PFSK-1 (cell line): ENCODE results near the gene TTC12.

Experiments used
- FOXP2 ChIP-seq: optimal IDR thresholded peaks from 2 replicates; pipeline ENCODE3; 2011; ENCODE audit warnings: borderline replicate concordance, control low read depth, inconsistent platforms; ENCODE audit not compliant: insufficient read depth; ENCODE audit errors: extremely low read length, extremely low read depth
- POLR2AphosphoS5 ChIP-seq: IDR thresholded peaks from 2 replicates; pipeline ENCODE4 v1.6.1; 2012; ENCODE audit warnings: low read depth, mild to moderate bottlenecking, control low read depth, low read length, moderate library complexity
- SIN3A ChIP-seq: IDR thresholded peaks from 2 replicates; pipeline ENCODE4 v1.6.1; 2012; ENCODE audit warnings: mild to moderate bottlenecking, low read length, moderate library complexity, borderline replicate concordance; ENCODE audit not compliant: insufficient read depth
- TAF1 ChIP-seq: IDR thresholded peaks from 2 replicates; pipeline ENCODE4 v1.6.1; 2012; ENCODE audit warnings: low read length, control low read depth, borderline replicate concordance; ENCODE audit not compliant: insufficient read depth
- TF ChIP-seq, protein P1 (sequence below), 2 experiments: IDR thresholded peaks; 2 replicates each; pipeline versions ENCODE4 v1.6.1 to v1.8.0; 2011 to 2012; ENCODE audit warnings: low read depth in 2 of 2, low read length in 2 of 2, control low read depth in 1 of 2, inconsistent platforms in 1 of 2, mild to moderate bottlenecking in 1 of 2, moderate library complexity in 1 of 2; ENCODE audit not compliant: insufficient read depth in 1 of 2

DNA sequence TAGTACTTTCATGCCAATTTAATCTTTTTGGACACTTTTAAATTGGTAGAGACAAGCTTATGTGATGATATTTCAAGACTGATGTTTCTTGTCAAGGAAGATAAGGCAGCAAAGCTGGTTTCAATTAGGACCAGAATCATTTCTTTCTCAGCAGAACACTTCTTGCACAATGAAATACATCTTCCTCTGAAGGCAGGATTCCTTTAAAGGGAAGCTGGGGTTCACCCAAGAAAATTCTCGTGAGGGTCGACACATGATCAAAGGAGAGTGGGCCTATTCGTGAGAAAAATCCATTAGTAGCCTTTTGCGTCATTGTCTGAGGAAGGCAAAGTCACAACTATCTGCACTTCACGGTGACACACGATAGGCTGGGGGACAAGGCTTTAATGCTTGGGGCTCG is 17.6 kb downstream of the TTC12 start:
- TF ChIP-seq POLR2AphosphoS5 = no peak
- TF ChIP-seq, protein P1, sequence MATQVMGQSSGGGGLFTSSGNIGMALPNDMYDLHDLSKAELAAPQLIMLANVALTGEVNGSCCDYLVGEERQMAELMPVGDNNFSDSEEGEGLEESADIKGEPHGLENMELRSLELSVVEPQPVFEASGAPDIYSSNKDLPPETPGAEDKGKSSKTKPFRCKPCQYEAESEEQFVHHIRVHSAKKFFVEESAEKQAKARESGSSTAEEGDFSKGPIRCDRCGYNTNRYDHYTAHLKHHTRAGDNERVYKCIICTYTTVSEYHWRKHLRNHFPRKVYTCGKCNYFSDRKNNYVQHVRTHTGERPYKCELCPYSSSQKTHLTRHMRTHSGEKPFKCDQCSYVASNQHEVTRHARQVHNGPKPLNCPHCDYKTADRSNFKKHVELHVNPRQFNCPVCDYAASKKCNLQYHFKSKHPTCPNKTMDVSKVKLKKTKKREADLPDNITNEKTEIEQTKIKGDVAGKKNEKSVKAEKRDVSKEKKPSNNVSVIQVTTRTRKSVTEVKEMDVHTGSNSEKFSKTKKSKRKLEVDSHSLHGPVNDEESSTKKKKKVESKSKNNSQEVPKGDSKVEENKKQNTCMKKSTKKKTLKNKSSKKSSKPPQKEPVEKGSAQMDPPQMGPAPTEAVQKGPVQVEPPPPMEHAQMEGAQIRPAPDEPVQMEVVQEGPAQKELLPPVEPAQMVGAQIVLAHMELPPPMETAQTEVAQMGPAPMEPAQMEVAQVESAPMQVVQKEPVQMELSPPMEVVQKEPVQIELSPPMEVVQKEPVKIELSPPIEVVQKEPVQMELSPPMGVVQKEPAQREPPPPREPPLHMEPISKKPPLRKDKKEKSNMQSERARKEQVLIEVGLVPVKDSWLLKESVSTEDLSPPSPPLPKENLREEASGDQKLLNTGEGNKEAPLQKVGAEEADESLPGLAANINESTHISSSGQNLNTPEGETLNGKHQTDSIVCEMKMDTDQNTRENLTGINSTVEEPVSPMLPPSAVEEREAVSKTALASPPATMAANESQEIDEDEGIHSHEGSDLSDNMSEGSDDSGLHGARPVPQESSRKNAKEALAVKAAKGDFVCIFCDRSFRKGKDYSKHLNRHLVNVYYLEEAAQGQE (IDR thresholded peaks at IDR 0.05; ENCODE audit: insufficient read depth in 1 of 2, low read depth in 2 of 2, low read length in 2 of 2) = no peak
- TF ChIP-seq TAF1 = no peak
- TF ChIP-seq SIN3A = no peak
- TF ChIP-seq FOXP2 = no peak
